GM23338 (cell line): Measurements from ENCODE around the gene BTNL9.

Experiments used
- CTCF ChIP-seq, 2 experiments: fragments of 200-600 bp in 1 of 2; sonication (generic) in 1 of 2; conservative IDR thresholded peaks; 2 replicates each; pipeline versions ENCODE4 v1.5.1 to v1.6.1; 2016 to 2017; ENCODE audit warnings: antibody characterized with exemption in 2 of 2, low read depth in 2 of 2, mild to moderate bottlenecking in 2 of 2, moderate library complexity in 1 of 2
- ZNF462 ChIP-seq: fragments of 250-450 bp; sonication (Bioruptor Pico); IDR thresholded peaks from 2 replicates; pipeline ENCODE4 v1.5.0; 2020; ENCODE audit warnings: mild to moderate bottlenecking, moderate library complexity

GRCh38 chr5:181098762-181099601 is 58.9 kb downstream of the BTNL9 start:
- no peak for TF ChIP-seq CTCF (conservative IDR thresholded peaks at IDR 0.05; ENCODE audit: low read depth in 2 of 2)
- no peak for TF ChIP-seq ZNF462 (CRISPR knock-in tag)
